Measurements from ENCODE around the gene CSAD.
"Not testable (repeated sequence)": the region's sequence is repeated elsewhere in the genome, so short reads cannot be mapped to it uniquely, and the experiment has no call there.

CSAD gene

DNA sequence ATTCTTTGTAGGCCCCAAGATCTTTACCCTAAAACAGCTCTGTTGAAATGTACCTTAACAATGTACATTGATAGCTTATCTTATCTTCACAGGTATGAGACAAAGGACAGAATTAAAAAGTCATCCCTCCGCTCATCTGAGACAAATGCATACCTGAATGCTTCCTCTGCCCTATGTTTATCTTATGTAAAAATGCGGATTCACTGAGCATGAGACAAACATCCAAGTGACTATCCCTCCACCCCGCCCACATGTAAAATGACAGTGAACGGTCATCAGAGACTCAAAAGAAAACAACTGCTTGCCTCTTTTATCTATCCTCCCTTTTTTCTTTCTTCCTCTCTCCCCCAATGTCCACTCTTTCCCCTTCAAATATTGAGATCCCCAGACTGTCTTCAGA is 37.4 kb downstream of the CSAD start:
- DNase-seq = no peak

DNA sequence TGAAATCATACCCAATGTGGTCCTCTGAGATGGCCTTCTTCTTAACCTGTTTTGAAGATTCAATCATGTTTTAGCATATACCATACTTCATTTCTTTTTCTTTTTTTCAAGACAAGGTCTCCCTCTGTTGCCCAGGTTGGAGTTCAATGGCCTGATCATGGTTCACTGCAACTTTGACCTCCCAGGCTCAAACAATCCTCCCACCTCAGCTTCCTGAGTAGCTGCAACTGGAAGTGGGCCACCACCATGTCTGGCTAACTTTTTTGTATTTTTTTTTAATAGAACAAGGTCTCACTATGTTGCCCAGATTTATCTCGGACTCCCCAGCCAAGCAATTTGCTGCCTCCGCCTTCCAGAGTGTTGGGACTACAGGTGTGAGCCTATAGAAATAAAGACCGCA is 47.0 kb downstream of the CSAD start:
- no peak for DNase-seq

DNA sequence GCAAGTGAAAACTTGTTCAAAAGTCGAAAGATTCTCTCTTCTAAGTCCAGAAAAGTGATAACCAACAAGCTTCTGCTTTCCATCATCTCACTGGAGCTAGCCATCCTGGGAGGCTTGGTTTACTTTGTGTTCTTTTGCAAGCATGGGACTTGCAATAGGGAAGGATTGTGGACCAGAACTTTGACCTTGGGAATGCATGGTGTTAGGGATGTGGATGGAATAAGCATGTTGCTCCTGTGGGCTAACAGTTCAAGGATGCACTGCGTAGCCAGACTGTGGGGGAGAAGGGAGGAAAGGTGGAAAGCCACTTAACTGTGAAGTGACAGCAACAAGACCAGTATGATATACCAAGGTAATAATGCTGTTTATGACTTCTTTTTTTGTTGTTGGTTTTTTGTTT is 48.9 kb downstream of the CSAD start:
- no peak for DNase-seq

DNA sequence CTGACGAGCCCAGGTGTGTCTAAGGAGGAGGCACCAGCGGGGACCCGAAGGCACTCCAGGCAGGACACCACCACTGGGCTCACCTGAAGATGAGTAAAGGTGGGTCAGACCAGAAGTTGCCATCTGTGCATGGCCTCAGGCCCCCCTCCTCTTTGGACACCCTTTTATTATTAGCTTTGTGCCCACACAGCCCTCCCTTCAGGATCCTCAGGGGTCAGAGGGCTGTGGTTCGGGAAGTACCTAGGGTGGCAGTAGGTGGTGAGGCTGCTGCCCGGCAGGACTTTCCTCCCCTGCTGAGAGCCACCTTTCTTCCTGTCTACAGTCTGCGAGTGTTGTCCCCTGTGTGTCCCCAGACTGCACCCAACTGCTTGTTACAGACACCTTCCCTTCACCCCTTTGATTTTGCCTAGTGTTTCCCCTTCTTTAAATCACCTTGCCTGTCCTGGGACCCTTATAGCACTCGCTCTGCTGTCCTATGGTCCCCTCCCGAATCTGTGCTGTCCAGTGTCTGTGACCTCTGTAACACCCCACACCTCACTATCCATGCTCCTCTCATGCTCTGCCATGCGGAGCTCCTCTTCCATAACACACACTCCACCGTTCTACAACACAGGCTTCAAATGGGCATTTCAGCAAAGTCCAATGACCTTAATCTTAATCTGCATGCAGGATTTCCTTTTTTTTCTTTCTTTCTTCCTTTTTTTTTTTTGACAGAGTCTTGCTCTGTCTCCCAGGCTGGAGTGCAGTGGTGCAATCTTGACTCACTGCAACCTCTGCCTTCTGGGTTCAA is 51.8 kb downstream of the CSAD start:
- DNase-seq = no peak

DNA sequence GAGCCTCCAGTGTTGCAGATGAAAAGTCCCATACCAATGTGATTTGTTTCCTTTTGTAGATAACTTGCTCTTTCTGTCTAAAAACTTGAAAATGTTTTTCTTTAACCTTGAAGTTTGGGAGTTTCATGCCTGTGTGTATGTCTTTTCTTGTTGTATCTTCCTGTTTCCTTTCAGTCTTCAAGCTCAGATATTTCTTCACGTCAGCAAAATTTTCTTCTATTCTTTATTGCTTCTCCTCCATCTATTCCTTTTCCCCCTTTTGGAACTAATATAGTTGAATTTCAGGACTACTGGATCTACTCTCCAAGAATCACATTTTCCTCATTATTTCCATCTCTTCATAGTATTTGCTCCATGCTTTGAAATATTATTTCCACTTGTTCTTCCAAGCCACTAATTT is 53.6 kb downstream of the CSAD start:
- DNase-seq = no peak

DNA sequence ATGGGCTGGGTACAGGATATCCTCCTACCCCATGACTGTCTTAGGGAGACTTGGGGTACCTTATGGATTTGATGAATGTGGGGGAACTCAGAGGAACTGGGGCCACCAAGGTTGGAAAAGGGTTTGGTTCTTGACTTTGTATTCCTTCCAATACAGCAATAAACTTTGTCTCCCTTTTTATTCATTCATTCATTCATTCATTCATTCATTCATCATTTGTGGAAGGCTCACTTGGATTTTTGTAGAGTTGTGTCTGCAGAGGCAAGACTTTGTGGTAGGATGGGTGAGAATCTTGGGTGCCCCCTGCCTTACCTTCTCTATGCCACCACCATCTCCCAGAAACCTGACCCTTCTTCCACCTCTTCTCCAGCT is 56.4 kb downstream of the CSAD start:
- no peak for DNase-seq

DNA sequence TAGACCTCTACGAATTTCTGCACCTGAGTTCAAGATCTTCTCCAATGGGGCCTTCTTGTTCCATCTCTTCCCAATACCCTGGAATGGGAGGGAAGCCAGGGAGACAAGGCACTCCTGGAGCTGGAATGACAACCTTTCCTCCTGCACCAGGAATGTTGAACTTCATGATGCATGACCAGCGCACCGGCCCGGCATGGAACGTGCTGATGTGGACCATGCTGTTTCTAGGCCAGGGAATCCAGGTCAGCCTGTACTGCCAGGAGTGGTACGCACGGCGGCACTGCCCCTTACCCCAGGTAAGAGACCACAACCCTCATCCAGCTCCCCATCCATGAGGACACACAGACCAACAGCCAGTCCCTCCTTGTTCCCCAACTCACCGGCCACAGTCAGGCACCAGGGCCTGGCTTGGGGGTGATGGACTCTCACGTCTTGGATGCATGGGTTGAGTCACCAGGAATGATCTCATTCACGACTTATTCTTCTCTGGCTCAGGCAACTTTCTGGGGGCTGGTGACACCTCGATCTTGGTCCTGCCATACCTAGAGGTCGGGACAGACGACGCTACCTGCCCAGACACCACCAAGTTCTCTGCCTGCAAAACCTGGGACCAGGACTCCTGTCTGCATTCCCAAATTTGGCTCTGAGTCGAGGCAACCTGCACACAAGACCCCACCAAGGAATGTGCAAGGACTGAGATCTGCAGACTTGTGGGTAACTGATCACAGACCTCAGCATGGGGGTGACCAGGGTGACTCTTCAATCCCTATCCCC is 57.0 kb downstream of the CSAD start:
- DNase-seq = no peak

DNA sequence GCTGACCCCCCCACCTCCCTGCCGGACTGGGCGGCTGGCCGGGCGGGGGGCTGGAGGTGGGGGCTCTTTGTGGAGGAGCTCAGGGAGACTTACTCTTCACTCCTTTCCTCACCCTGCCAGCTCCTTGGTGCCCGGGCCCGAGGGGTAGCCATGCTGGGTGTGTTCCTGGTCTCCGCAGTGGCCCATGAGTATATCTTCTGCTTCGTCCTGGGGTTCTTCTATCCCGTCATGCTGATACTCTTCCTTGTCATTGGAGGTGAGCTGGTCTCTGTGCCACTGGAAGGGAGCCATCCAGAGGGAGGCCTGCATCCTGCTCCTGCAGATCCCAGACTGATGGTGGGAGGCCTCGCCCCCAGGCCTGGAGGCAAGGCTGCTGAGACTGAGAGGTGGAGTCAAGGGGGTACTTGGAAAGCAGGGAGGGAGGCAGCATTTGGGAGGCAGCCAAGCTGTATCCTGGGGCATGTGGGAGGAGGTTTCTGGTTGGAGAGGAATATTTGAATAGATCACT is 57.7 kb downstream of the CSAD start:
- no peak for DNase-seq

DNA sequence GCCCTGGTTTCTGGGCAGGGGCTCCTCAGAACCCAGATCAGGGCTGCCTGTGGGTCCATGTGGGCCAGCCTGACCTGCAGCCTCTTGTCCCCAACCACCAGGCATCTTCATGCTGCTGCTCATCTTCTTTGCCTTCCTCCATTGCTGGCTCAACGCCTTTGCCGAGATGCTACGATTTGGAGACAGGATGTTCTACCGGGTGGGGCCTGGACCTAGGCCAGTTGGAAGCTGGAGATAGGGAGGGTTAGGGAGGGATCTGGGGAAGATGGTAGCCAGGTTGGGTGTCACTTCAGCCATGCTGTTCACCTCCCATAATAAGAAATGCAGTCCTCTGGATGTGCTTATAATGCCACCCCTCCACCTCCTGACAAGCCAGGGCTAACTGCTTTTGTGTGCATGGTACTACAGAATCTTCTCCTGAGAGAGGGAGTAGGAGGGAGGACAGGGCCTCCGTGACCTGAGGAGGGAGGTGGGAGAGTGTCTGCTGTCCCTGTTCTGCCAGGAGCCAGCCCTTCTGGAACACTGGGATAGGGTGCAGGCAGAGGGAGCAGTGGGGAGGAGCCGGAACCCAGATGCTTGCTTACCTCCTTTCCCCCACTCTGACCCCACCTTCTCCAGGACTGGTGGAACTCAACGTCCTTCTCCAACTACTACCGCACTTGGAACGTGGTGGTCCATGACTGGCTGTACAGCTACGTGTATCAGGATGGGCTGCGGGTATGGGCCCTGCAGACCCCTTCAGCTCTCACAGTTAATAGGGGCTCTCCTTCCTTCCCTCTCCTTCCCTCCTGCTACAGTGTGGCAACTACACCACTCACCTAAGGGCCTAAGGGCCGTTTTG is 59.8 kb downstream of the CSAD start:
- no peak for DNase-seq

DNA sequence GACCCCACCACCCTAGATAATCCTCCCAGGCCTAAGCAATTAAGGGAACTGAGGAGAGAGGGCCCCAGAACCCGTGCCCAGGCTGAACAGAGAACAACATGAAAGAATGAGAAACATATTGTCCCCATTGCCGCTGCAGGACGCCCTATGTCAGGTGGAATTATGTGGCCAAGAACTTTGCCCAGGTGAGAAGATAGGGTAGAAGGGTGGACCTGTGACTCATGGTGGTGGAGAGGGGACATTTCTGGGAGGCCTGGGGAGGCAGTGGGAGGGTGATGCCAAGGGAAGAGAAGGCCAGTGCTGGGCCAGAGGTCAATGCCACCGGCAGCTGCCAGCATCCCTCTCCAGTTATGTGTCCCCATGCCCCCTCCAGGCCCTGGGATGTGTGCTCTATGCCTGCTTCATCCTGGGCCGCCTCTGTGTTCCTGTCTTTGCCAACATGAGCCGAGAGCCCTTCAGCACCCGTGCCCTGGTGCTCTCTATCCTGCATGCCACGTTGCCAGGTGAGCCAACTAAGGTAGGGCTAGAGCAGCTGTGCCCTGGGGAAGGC is 61.9 kb downstream of the CSAD start:
- no peak for DNase-seq

DNA sequence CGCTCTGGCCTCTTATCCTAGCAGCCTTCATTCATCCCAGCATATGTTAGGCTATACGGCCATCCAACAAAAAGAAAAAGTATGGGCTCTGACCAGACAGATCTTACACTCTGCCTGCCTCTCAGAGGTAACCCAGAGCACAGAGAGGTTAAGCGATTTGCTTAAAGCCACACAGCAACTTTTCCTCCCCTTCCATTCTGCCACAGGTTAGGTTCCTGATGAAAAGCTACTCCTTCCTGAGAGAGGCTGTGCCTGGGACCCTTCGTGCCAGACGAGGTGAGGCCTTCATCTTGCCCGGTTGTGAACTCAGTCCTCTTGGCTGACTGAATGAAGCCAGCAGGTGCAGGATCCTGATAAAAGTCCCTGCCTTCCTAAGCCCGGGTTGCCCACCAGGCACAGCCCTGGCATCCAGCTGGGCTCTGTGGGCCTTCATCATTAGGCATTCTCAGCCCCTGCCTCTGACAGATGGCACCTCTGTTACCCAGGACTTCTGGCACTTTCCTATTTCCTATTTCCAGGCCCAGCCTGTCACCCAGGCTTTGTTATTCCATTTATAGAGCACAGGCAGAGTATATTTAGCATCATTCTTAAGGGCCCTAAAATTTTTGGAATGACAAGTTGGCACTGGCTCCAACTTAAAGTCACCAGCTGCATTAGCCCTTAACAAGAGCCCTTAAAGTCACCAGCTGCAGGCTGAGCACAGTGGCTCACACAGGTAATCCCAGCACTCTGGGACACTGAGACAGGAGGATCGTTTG is 64.7 kb downstream of the CSAD start:
- no peak for DNase-seq

DNA sequence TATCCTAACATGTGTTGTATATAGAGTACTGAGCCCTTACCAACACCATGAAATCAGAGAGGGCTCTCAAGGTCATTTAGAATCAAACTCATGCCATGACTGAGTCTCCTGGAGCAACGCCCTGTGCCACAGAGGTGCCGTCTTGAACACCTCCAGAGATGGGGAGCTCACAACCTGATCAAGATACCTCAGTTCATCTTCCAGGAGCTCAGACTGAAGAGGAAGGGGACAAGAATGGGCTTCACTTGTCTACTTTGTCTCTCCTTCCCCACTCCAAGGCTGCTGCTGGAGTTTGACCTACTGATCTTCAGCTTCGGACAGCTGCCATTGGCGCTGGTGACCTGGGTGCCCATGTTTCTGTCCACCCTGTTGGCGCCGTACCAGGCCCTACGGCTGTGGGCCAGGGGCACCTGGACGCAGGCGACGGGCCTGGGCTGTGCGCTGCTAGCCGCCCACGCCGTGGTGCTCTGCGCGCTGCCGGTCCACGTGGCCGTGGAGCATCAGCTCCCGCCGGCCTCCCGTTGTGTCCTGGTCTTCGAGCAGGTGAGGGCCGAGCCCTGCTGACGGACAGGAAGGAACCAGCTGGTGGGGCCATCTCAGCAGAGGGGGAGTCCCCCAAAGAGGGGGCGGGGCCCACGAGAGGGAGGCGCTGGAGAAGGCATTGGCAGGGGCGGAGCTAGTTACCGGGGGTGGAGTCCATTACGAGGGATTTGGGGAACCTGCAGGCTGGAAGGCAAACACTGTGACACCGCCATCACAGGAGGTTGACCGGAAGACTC is 65.4 kb downstream of the CSAD start:
- DNase-seq = no peak

DNA sequence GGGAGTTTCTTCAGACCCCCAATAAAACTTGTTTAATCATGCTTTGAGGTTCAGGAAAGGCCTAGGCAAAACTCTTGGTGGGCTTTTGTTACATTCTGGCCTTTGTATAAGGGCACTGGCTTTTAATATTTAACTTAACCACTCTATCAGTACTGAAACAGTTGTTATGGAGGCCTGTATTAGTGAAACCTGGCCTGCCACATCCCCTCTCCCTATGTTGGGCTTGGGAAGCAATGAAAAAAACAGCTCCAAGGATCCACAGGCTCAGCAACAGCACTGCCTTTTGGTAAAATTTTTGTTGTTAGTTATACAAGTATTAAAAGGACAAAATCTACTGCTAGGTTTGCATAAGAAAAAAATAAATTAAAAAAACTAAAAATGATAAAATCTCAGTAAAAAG is 66.8 kb downstream of the CSAD start:
- DNase-seq = no peak

DNA sequence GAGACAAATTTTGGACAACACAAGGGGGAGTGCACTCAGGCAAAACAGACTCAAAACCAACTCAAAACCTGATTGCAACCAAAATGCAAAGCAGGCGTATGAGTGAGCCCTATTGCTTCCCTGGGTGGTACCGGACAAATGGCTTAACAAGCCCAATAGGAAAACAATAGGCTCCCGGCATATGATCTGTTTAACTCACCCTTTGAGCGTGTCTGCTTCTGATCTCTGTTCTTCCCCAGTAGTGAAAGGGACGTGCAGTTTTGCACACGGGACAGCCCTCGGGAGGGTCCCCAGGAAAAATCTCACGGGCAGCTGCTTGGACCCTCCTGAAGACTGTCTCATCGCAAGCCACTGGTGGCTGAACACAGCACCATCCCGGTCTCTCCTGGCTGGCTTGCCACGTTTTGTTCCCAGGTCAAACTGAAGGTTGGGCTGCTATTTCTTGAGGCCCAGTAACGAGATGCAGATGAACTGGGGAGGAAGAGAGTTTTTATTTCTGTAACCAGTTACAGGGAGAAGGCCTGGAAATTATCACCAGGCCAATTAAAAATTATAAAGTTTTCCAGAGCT is 67.5 kb downstream of the CSAD start:
- no peak for DNase-seq

DNA sequence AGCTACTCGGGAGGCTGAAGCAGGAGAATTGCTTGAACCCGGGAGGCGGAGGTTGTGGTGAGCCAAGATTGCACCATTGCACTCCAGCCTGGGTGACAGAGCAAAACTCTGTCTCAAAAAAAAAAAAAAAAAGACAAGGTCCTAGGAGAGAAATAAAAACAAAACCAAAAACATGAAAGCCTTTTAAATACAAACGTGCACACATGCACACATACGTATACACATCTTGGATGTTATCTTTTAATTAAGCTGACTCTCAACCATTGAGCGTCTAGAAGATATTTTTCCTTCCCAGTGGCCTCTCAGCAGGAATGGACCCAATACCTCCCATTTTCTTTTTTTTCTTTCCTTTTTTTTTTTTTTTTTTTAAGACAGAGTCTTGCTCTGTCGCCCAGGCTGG is 68.3 kb downstream of the CSAD start:
- DNase-seq = not testable (repeated sequence)
